ENCODE results near the gene HBB. TPM values are rescaled to one million over a fixed set of nuclear protein-coding genes. Genes with fewer than 3 reads are reported as not detected.

The HBB gene
- total RNA-seq, 1 donor from 2014 or later = 100 TPM

GRCh38 chr11:5197536-5197935 lies 29.3 kb downstream of the HBB start:
- Histone ChIP-seq H3K36me3 (no peaks in the 10 kb centered on the region), H3K9me3 (replicated peaks) (peaks cover 12% of the 10 kb centered on the region), H3K4me3 (no peak overlapping the region), H3K27ac (replicated peaks) (no peak overlapping the region), H3K4me1 (no peaks in the 10 kb centered on the region), H3K27me3 (ENCODE audit: low read depth) (peaks cover 4% of the 10 kb centered on the region)
- DNase-seq = no peak
- intact Hi-C loops (cut with micrococcal nuclease) = no loop called here
- no peak for TF ChIP-seq CTCF (IDR thresholded peaks at IDR 0.05; ENCODE audit: borderline replicate concordance)

- Histone ChIP-seq H3K4me1 (no peaks in the 10 kb centered on the region), H3K27ac (replicated peaks) (no peak overlapping the region), H3K36me3 (no peaks in the 10 kb centered on the region), H3K27me3 (ENCODE audit: low read depth) (peaks cover 4% of the 10 kb centered on the region), H3K4me3 (no peak overlapping the region), H3K9me3 (replicated peaks) (peaks cover 14% of the 10 kb centered on the region)
- TF ChIP-seq CTCF (IDR thresholded peaks at IDR 0.05; ENCODE audit: borderline replicate concordance) = no peak
- no peak for DNase-seq
- intact Hi-C loops (cut with micrococcal nuclease) = no loop called here
These were observed 30.1 kb downstream of the HBB start for GRCh38 chr11:5196731-5197130.

- no peak for DNase-seq
- Histone ChIP-seq H3K9me3 (replicated peaks) (peaks cover 14% of the 10 kb centered on the region), H3K36me3 (no peaks in the 10 kb centered on the region), H3K27ac (replicated peaks) (no peak overlapping the region), H3K27me3 (ENCODE audit: low read depth) (no peaks in the 10 kb centered on the region), H3K4me1 (no peaks in the 10 kb centered on the region), H3K4me3 (no peak overlapping the region)
- intact Hi-C loops (cut with micrococcal nuclease) = no loop called here
- TF ChIP-seq CTCF (IDR thresholded peaks at IDR 0.05; ENCODE audit: borderline replicate concordance) = no peak
These were observed 30.8 kb downstream of the HBB start for GRCh38 chr11:5196067-5196466.

GRCh38 chr11:5192738-5193137 lies 34.1 kb downstream of the HBB start:
- DNase-seq = no peak
- Histone ChIP-seq H3K9me3 (replicated peaks) (peaks cover 26% of the 10 kb centered on the region), H3K4me1 (no peaks in the 10 kb centered on the region), H3K27ac (replicated peaks) (no peak overlapping the region), H3K36me3 (no peaks in the 10 kb centered on the region), H3K27me3 (ENCODE audit: low read depth) (no peaks in the 10 kb centered on the region), H3K4me3 (no peak overlapping the region)
- no peak for TF ChIP-seq CTCF (IDR thresholded peaks at IDR 0.05; ENCODE audit: borderline replicate concordance)
- intact Hi-C loops (cut with micrococcal nuclease) = no loop called here

GRCh38 chr11:5188201-5188600 lies 38.7 kb downstream of the HBB start:
- H3K27ac ChIP-seq (replicated peaks) = no peak overlapping the region
- peaks cover 21% of the 10 kb centered on the region for H3K9me3 ChIP-seq (replicated peaks)
- intact Hi-C loops (cut with micrococcal nuclease) = no loop called here
- no peak for TF ChIP-seq CTCF (IDR thresholded peaks at IDR 0.05; ENCODE audit: borderline replicate concordance)
- H3K27me3 ChIP-seq (ENCODE audit: low read depth) = no peaks in the 10 kb centered on the region
- H3K4me3 ChIP-seq = no peak overlapping the region
- no peaks in the 10 kb centered on the region for H3K4me1 ChIP-seq
- no peaks in the 10 kb centered on the region for H3K36me3 ChIP-seq
- DNase-seq = no peak

All from left ventricle myocardium inferior (tissue), 1 donor.